Measurements from ENCODE around the gene JAK3.

- TF ChIP-seq POLR2AphosphoS5 (IDR thresholded peaks at IDR 0.05; ENCODE audit: low read depth, low read length) (no peak), FOXP2 (optimal IDR thresholded peaks at IDR 0.05; ENCODE audit: borderline replicate concordance, extremely low read depth, extremely low read length, insufficient read depth) (no peak)
These were observed 45.5 kb downstream of the JAK3 start for GRCh38 chr19:17802137-17802858.

Measured in PFSK-1 (cell line).